HTR-8/SVneo (cell line): ENCODE measurements around the gene DBN1.

Experiments
- DNase-seq: peaks from one replicate; pipeline ENCODE4 v3.0.0; 2011; ENCODE audit warnings: low spot score, mixed read lengths; ENCODE audit not compliant: insufficient read length
- FAIRE-seq: peaks from 2 replicates; lab custom pipeline; 2011; peaks lifted over from hg19 to GRCh38; lab: Jason Lieb, UNC

The DBN1 gene

DNA sequence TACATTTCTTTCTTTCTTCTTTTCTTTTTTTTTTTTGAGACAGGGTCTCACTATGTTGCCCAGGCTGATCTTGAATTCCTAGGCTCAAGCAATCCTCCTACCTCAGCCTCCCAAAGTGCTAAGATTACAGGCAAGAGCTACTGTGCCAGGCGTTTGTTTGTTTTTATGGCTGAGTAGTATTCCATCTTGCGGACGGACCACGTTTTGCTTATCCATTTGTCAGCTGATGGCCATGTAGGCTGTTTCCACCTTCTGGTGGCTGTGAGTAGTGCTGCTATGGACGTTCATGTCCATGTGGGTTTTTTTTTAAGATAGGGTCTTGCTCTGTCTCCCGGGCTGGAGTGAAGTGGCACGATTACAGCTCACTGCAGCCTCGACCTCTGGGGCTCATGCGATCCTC lies 33.7 kb upstream of the DBN1 start:
- DNase-seq (no peak), FAIRE-seq (no peak)

DNA sequence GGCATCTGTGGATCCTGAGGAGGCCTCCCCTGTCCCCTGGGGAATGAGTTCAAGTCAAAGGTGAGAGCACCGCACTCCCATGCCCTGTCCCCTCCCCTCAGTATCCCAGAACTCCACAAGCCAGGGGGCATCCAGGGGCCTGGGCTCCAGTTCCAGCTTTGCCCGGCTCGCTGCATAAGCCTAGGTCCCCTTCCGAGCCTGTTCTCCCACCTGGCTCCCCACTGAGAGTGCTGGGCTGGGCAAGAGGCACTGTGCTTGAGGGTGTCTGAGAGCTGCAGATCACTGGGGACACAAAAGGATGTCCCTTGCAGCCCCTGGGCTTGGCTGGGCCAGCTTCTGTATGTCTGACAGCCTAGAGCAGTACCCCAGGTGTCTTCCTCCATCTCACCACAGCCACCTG lies 31.6 kb upstream of the DBN1 start:
- no peak for DNase-seq
- FAIRE-seq, result no peak

DNA sequence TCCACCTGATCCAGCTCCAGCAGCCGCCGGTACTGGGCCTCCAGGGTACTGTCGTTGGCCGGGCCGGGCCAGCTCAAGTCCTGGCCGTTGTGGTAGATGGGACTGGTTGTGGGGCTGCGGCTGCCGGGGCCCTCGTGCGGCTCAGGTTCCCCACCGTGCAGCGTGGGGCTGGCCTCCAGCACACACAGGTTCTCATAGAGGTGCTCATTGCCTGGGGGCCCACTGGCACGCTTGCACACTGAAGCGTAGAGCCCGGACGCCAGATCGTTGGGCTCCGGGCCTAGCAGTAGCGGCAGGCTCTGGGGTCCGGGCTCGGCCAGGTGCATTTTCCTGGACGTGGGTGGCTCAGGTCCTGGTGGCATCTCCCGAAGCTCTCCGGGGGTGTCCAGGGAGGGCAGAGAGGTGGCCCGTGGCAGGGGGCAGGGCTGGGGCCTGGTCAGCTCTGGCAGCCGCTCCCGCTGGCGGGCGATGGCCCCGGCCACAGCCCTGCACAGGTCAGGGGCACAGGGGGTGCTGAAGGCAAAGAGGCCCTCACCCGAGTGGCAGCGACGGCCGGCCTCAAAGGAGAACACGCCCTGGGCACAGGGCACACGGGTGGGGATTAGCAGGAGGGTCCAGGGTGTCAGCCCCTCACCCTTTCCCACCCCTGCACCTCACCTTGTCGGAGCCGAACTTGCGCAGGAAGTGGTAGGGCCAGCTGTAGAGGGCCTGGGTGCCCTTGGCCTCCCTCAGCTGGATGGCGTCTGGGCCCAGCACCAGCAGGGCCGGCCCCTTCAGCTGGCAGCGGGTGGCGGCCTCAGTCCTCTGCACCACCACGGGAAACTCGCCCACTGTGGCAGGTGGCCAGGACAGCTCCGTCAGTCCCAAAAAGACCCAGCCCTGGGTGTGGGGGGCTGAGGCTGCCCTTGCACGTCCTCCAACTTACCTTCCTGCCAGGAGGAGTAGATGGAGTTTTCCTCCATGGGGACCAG lies 30.9 kb upstream of the DBN1 start:
- DNase-seq (no peak), FAIRE-seq (no peak)

DNA sequence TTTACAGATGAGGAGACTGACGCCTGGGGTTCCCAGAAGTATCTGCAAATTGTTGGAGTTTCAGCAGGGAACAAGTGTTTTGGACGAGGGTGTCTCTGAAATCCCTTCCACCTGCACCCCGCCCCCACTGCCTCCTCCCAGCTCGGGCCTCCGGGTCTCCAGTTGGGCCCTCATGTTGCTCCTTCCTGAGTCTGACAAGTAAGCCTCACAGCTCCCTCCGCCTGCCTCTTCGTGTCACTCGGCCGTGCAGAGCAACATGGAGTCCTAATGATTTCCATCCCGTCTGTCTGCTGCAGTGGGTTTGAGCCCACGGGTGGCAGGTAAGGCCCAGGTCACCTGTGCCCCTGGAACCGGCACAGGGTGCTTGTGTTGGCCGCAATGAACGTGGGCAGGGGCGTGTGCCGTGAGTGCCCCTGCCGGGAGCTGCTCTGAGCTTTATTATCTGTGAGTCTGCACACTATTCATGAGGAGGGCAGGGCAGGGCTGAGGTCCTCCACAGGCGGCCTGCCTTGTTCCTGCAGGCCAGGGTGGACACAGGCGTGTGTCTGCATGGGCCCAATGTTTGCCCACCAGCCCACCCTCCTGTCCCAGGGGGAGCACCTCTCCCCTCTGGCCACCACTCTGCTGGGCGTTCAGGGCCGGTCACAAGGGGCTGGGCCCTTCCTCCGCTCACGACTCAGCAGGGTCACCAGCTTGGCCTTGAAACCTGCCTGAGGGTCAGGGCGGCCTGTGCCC lies 30.1 kb upstream of the DBN1 start:
- no peak for DNase-seq
- FAIRE-seq, result no peak

DNA sequence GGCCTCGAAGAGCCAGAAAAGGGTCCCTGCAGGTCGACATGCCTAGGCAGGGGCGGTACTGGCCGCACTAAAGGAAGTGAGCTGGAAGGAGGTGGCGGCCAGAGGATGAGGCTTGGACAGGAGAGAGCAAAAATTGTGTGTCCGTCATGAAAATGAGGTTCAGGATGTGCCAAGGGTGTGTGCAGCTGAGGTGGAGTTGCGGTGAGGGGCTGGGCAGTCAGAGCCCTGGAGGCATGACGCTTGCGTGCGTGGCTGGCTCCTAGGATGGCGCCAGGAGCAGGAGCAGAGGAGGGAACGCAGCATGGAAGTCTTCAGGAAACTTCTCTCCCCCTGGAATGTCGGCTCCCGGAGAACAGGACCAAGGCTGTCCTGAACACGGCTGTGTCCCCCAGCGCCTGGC lies 29.5 kb upstream of the DBN1 start:
- no peak for FAIRE-seq

DNA sequence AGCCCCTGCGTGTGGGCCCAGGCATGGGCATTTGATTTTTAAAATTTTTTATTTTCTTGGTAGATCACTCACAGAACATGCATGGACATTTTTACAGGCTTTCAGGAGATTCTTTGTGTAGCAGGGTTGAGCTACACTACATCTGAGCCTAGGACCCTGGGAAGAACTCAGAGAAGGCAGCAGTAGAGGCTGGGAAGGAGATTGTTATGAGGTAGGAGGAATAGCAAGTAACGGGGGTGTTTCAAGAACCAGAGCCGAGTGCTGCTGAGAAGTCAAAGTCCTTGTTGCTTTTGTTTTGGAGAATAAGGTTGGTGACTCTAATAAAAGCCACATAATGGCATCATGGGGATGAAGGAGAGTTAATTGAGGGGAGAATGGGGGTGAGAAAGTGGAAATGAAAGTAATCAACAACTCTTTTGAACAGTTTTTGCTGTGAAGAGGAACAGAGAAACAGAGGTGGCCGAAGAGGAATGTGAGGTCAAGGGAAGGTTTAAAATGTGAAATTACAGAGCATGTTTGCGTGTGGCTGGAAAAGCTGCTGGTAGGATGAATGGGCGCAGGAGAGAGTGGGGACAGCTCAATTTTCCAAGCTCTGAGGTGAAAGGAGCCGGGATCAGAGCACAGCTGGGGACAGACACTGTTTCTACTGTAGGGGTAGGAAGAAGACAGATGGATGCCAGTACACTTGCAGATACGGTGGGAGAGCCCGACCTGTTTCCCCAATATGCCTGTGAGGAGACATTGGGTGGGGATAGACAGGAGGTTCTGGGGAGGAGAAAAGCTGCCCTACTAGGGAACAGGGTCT lies 28.6 kb upstream of the DBN1 start:
- DNase-seq, result no peak
- FAIRE-seq, result no peak

More for the DNA sequence above, 29.5 kb upstream of the DBN1 start:
- DNase-seq, result no peak

DNA sequence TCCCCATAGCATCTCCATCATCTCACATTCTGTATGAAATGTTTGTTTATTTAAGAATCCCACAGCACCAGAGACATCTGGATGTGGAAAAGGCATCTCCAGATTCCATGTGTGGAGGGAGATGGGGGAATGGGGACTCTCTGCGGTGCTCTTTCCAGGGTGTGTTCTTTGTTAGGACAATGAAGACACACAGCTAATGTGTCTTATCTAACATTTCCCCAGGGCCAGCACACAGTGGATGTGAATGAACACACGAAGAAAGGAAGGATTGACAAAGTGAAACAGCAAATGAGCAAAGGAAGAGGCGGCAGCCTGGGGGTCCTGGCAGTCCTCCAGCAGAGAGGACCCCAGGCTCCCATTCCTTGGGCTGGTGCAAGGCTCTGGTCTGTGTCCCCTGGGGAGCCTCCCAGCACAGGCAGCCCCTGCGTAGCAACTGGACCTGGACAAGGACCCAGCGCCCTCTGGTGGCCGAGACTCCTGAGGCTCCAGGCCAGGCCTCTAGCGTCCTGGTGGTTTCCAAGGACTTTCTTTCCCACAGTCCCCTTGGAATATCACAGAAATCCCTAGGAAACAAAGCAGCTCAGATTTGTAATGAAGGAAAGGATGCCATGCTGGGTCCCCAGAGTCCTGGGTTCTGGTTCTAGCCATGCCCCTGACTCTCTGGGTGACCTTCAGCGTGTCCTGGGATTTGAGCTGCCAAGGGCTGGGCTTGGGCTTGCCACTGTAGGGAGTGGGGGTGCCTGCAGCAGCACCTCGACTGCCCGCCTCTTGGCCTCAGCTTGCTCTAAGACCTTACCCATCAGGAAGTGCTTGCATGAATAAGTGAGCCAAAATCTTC lies 27.5 kb upstream of the DBN1 start:
- no peak for FAIRE-seq
- DNase-seq, result peak; percentile 87

DNA sequence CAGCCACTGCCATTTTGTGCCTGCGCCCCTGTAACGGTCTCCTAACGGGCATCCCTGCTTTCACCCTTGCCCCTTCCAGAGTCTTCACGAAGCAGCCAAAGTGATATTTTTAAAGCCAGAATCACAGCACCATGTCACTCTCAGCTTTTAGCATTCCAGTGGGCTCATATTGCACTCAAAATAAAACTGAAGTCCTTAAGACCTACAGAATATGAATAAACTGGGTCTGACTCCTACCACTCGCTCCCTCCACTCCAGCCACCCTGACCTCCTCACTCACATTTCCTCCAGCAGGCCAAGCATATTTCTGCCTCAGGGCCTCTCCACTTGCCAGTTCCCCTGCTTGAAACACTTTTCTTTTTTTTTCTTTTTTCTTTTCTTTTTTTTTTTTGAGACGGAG lies 26.4 kb upstream of the DBN1 start:
- FAIRE-seq (no peak), DNase-seq (no peak)

DNA sequence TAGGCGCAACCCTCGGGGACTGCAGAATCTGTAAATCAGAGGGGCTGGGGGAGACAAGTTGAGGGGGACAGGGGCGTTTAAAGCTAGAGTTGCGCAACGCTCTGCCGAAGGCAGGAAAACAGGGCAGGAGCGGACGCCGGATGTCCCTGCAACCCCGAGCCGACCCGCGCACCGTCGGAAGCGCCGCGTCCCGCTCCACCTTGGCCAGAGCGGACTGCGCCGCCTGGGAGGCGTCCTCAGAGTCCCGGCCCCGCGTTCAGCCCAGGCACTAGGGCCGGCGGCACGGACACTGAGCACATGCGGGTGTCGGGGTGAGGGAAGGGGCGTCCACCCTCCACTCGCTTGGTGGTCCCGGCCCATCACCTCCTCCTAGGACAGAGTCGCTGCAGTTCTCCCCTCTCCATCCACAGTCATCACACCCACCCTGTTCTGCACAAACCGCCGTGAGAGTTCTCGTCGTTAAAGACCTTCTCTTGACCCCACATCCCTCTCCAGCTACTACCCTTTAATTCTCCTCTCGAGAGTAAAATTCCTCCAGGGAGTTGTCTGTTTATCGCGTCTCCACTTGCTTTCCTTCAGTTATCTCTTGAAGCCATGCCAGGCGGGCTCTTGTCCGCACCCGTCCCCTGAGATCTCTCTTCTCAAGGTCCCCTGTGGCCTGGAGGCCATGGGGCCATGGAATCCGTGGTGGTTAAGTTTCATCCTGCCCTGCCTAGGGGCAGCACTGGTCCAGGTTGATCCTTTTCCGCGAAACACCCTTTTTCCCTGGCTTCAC lies 24.8 kb upstream of the DBN1 start:
- FAIRE-seq (no peak), DNase-seq (no peak)

DNA sequence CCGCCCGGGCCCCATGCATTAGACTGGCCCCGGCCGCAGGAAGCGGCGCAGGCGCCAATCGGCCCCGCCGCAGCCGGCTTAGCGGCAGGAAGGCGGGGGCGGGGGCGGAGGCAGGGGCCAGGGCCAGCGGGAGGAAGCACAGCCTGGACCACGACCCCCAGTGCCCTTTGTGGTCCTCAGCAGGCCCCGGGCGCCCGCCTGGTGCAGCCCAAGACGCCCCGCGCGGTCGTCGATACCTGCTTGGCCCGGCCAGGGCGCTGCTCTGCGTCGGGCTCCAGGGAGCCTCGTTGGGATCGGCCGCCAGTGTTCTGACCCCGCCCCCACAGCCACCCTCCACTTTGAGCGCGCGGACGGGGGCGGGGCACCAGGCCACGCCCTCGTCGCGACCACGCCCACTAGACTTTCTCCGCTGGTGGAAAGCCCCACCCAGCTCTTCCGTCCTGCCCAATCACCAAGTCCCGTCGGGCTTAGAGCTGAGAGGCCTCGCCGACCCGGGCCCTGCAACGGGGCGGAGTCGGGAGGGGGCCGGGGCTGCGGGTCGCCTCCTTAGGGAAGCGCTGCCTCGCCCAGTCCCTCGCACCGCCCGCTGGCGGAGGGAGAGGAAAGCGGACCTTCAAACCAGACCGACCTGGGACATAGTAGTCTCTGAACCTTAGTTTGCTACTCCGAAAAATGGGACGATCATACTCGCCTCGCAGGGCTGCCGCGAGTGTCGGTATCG lies 24.0 kb upstream of the DBN1 start, which contains the start of gene PDLIM7:
TSS of gene PDLIM7 (minus strand) at position 313 of the 721 bp plus-strand sequence. CDS start 1,092 bp downstream, outside the sequence.
- peak; percentile 58 for FAIRE-seq

DNA sequence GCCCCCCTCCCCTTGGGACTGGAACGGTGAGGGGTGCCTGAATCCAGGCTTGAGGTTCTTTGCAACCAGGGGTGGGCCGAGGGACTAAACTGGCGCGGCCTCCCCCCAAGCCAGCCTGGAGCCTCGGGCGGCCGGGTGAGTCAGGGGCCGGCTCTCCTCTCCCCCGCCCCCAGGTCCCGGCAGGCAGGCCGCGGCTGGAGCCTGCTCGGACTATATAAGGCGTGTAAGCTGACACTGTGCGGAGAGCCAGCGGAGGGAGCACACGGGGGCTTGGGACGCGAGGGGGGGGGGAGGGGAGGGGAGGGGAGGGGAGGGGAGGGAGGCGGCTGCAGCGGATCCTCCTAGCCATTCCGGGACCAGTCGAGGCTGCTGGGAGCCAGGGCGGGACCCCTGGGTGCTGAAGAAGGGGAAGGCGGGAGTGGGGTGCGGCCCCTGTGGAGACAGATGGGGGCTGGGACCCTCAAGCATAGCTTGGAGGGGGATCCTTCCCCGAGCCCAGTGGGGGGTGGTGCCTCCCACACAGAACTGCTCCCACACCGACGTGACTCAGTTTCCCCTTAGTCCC lies 23.4 kb upstream of the DBN1 start:
- FAIRE-seq, result no peak

More for the DNA sequence above, 24.0 kb upstream of the DBN1 start, which contains the start of gene PDLIM7:
- DNase-seq, result peak; percentile 98

DNA sequence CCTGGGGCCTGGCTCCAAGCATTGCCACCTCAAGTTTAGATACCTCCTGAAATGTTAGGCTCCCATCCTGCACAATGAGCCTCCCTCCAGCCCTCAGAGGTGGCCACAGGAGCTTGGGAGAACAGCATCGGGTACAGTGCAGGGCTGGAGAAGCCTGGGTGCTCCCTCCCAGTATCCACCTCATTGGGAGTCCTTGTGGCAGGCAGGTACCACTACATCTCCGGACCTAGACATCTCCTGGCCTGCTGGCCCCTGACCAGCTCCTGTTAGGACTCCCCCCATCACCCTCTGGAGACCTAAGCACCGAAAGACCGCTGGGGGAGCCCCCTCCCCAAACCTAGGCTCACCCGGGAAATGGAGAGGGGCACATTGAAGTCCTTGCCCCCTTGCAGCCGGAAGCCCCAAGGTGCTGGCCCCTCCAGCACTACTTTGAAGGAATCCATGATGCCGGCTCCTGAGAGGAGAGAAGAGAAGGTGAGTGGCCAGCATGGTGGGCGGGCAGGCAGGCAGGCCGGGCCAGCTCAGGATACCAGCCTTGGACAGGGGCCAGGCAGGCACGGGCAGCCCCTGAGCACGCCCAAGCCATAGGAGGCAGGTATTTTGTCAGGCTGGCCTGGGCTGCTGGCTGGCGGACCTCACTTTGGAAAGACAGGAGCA lies 22.8 kb upstream of the DBN1 start:
- no peak for DNase-seq
- no peak for FAIRE-seq

More for the DNA sequence above, 23.4 kb upstream of the DBN1 start:
- peak; percentile 90 for DNase-seq

DNA sequence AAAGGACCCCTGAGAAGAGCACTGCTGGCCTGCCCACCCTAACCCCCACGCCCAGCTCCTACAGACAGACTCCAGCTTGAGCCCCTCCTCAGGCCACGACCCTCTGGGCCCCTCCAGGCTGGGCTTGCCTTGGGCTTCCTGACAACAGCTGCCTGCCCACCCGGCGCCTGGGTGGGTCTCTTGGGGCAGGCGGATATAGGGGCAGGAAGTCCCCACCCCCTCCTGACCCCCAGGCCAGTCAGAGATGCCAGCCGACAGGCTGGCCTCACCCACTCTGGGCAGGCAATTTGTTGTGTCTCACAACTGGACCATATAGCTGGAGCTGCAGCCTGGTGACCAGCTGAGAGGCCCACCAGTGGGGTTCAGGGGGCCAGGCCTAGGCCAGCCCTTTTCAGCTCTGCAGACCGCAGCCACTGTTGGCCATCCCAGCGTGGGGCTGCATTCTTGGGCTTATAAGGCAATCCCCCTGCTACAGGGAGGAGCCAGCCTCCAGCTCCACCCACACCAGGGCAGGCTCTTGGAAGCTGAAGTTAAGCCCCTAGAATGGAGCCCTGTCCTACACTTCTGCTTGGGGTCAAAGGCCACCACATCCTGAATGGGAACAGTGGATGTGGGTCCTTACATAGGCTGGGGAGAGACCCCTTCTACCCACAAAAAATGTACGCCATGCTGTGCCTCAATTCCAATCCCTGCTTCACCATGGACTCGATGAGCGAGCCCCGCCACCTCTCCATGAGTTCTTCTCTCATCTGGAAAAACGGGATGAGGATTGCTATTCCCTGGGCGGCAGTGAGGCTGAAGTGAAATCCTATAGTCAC lies 22.0 kb upstream of the DBN1 start:
- FAIRE-seq (no peak), DNase-seq (no peak)

DNA sequence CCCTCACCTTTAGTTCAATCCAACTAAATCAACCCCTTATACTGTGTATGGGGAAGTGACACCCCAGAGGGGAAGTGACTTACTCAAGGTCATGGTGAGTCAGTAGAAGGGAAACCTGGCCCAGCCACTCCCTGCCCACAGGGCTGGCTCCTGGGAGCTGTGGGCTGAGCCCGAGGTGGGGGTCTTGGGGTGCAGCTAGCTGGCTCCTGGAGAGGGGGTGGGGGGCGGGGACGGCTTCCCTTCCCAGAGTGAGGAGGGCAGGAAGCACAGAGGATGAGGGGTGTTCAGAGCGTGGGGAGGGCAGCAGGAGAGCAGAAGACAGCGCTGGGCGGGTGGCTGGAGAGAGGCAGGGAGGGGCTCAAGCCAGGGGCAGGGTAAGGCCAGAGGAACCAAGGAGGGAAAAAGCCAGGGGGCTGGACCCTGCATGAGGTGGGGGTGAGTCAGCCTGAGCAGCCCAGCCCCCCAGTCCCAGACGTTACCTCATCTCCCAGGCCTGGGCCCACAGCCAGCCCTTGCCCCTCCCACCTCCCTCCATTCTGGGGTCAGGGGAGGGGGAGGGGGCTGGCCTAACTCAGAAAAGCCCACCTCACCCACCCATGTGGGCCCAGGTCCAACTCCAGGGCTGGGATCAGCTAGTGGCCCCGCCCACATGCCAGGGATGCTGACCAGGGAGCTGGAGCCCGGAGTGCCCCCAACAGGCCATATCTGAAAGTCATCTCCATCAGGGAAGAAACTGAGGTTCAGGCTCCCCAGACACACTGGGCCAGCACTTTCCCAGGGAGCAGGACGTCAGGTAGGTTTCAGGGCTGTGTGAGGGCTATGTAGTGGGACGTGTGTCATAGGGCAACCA lies 21.1 kb upstream of the DBN1 start:
- peak; percentile 65 for FAIRE-seq

DNA sequence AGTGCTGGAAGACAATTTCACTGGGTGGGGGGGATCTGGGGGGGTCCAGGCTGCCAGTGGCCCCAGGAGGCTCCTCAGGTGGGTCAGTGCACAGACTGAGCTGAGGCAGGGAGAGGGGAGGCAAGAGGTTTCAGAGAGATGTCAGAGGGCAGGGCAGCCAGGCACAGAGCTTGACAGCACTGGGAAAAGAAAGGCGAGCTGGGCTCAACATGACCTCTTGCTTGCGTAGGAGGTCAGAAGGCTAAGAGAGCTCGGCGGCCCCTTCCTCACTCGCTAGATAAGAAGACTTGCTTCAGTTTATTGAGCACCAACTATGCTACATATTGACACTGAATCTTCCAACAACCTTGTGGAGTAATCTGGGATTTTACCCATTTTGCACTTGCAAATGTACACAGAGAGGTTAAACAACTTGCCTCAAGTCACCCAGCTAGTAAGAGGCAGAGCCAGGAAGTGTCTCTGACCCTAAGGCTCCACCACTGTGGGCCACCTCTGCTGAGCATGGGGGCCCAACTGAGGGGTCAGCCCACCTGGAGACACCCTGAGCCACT lies 20.4 kb upstream of the DBN1 start:
- FAIRE-seq (no peak), DNase-seq (no peak)

More for the DNA sequence above, 21.1 kb upstream of the DBN1 start:
- peak; percentile 77 for DNase-seq
